ENCODE results near the gene INTS11. TPM values are rescaled to one million over a fixed set of nuclear protein-coding genes. Genes with fewer than 3 reads are reported as not detected.
A peak's percentile ranks its signal among the peaks of the same experiment; 100 is the strongest.

The INTS11 gene
- total and polyA plus RNA-seq, 9 of the 15 experiments (the other 6 are each of a cell fraction or from before 2014, with no cell fraction given) = 3.6 to 183 (median 110) TPM

GRCh38 chr1:1348420-1349255 is 24.2 kb upstream of the INTS11 start (continued):
- no peak for TF ChIP-seq ZNF24 (IDR thresholded peaks at IDR 0.05)
- peak; percentile 13; the same call in 1 of the 2 replicates for TF ChIP-seq EP400 (IDR thresholded peaks at IDR 0.05)
- no peak for TF ChIP-seq MEF2D (tag; conservative IDR thresholded peaks at IDR 0.05; ENCODE audit: low read depth)
- no peak for TF ChIP-seq ZNF398 (CRISPR knock-in tag; IDR thresholded peaks at IDR 0.05)
- TF ChIP-seq SIN3B (IDR thresholded peaks at IDR 0.05; ENCODE audit: low read depth) = peak; percentile 49
- TF ChIP-seq ZNF12 (CRISPR knock-in tag; IDR thresholded peaks at IDR 0.05) = 0 out of 2 replicates have a peak, but pooled peaks have one; percentile 55
- peak in 1 of 2 experiments; percentile 29; a peak in 1 of 4 replicates for TF ChIP-seq MNT (conservative IDR thresholded peaks at IDR 0.05)
- no peak for TF ChIP-seq ID3 (CRISPR knock-in tag; IDR thresholded peaks at IDR 0.05)
- TF ChIP-seq ID3 (tag; IDR thresholded peaks at IDR 0.05) = peak; percentile 52; the same call in 1 of the 2 replicates
- peak; percentile 36; the same call in 1 of the 2 replicates for TF ChIP-seq CREM (IDR thresholded peaks at IDR 0.05; ENCODE audit: low read depth)
- TF ChIP-seq PTTG1 (tag; IDR thresholded peaks at IDR 0.05; ENCODE audit: low read depth) = no peak
- TF ChIP-seq PHF8 (IDR thresholded peaks at IDR 0.05; ENCODE audit: borderline replicate concordance, low read length) = peak; percentile 5; the same call in 1 of the 2 replicates
- TF ChIP-seq RB1 (IDR thresholded peaks at IDR 0.05; ENCODE audit: low read depth) = peak; percentile 43; the same call in 1 of the 2 replicates
- peak; percentile 20 for TF ChIP-seq CCNT2 (IDR thresholded peaks at IDR 0.05; ENCODE audit: borderline replicate concordance, extremely low read depth, insufficient read length, low read depth, low read length)
- TF ChIP-seq ZNF764 (CRISPR knock-in tag; IDR thresholded peaks at IDR 0.05; ENCODE audit: low read depth) = no peak
- no peak for TF ChIP-seq ZNF639 (CRISPR knock-in tag; conservative IDR thresholded peaks at IDR 0.05 in 1 of 2, IDR thresholded peaks at IDR 0.05 in 1 of 2)
- no peak for TF ChIP-seq BCLAF1 (IDR thresholded peaks at IDR 0.05; ENCODE audit: borderline replicate concordance in 1 of 2, control insufficient read depth in 1 of 2, low read depth in 2 of 2, low read length in 1 of 2)

Measured in K562 (cell line).